ENCODE results near the gene MTHFR. TPM values are rescaled to one million over a fixed set of nuclear protein-coding genes. Genes with fewer than 3 reads are reported as not detected.

The MTHFR gene
- total RNA-seq, 1 donor from 2014 or later, result 23.2 TPM

GRCh38 chr1:11799896-11800295, 5.9 kb downstream of the MTHFR start:
- intact Hi-C loops (cut with micrococcal nuclease), result loop anchor here (5.0 kb wide), 2 partner anchors 148 to 738 kb away; partner anchors contain the start of genes FBXO2, FBXO44 and SRM

DNA sequence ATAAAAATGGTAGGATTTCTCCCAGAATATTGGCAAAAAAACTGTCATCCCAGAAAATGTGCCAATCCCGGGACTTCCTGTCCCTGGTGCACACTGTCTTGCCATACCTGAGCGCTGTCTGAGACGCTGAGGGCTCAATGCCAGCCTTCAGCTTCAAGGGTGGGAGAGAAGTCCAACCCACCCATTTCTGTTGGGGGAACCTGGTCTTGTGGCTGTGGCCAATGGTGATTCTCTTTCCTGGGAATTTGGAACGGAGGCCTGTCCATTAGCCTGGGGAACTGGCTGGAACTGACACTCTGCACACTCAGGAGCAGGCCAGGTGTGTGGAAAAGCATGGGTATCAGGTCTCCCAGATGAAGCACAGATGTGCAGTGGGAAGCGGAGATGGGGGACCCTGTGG, 6.7 kb downstream of the MTHFR start:
- intact Hi-C loops (cut with micrococcal nuclease), result no loop called here

GRCh38 chr1:11797525-11798216, 8.1 kb downstream of the MTHFR start:
- intact Hi-C loops (cut with micrococcal nuclease), result no loop called here

DNA sequence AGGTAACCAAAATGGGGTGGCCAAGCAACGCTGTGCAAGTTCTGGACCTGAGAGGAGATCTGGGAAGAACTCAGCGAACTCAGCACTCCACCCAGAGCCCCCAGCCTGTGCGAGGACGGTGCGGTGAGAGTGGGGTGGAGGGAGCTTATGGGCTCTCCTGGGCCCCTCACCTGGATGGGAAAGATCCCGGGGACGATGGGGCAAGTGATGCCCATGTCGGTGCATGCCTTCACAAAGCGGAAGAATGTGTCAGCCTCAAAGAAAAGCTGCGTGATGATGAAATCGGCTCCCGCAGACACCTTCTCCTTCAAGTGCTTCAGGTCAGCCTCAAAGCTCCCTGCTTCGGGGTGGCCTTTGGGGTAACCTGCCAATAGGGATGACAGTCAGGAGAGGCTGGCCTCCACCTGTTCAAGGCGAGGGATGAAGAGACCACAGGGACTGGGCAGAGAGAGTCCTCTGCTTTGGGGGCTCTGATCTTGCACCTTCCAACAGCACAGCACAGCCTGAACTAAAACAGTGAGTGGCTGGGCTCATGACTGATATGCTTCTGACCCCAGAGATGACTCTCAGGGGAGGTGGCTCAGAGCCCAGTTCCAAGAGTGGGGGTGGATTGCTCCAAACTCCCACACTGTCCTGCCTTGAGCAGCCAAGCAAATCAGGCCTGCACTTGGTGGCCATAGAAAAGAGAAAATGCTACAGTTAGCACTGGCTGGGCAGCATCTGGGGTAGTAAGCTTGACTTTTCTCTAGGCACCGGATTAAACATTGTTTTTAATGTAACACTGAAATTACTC, 9.5 kb downstream of the MTHFR start:
- intact Hi-C loops (cut with micrococcal nuclease), result no loop called here

DNA sequence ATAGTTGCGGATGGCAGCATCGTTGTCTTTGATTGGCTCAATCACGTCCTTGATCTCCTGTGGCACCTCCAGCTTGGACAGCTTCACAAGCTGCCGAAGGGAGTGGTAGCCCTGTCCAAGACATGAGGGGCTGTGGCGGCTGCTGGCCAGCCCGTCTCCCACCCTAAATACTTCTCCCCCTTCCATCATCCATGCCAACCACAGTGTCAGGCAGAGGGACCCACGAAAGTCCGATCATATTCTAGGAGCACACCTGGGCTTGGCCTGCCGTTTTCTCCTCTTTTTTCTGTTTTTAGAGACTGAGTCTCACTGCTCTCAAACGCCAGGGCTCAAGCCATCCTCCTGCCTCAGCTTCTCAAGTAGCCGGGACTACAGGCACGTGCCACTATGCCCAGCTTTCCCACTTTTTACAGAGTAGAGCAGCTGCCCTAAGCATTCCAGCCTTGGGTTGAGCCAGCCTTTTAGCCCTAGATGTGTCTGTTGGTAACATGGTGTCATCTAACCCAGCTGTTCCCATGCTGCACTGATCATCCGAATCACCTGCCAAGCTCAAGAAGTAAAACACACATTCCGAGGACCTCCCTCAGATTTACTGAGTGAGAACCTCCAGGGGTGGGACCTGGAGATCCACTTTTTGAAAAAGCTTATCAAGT, 10.4 kb downstream of the MTHFR start:
- intact Hi-C loops (cut with micrococcal nuclease), result no loop called here

DNA sequence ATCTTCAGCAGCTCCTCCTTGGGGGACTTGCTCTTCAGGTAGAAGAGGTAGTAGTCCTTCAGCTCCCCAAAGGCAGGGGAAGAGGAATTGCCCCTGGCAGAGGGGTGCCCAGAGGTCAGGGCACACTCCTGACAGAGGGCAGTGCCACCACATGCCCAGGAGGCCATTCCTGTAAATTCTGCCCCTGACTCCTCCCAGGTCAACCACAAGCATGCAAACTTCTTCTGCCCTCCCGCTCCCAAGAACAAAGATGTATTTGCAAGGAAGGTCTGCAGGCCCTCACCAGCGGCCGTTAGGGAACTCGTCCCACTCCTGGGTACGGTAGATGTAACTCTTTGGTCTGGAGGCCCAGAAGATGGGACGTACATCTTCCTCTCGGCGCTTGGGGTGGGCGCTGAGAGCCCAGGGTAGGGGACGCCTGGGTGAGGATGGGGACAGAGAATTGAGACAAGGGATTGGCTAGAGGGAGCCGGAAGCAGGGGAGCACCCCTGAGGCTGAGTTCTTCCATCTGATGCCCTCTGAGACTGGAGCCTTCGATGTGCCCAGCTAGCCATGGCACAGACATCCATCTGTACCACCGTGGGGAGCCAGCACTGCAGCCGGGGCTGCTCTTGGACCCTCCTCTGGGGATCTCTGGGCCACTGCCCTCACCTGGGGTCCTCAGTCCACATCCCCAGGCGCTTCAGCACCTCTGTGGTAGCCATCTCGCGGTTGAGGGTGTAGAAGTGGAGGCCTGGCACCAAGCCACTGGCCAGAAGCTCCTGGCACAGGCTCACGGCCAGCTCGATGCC, 11.1 kb downstream of the MTHFR start:
- intact Hi-C loops (cut with micrococcal nuclease), result no loop called here

DNA sequence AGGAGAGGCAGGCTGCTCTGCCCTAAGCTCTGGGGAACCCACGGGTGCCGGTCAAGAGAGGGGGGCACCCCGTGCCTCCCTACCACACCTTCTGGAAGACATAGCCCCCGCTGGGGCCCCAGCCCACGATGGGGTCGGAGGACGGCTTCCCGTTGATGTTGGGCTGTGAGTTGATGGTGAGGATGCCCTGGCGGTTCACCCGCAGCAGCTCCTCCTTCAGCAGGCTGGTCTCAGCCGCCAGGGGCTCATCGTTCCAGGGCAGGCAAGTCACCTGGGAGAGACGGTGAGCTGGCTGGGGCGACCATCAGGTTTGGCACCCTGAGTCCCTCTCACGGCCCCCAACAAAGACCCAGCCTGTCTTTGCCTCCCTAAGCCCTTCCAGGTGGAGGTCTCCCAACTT, 11.9 kb downstream of the MTHFR start:
- intact Hi-C loops (cut with micrococcal nuclease), result no loop called here

DNA sequence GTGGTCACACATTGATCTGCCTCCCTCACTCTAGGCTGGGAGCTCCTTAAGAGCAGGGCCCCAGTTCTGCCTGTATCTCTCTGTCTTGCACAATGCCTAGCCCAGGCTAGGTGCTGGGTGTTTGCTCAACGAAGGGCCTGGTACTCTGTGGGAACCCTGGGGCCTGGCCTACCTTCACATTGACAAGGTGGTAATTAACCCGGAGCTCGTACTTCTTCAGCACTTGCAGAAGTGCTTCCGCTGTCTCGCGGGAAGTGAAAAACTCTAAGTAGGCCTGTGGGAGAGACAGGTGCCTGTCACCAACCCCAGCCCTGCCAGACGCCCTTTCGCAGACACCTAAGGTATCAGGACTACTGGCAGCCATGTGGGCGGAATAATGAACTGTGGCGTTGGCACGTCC, 13.7 kb downstream of the MTHFR start:
- intact Hi-C loops (cut with micrococcal nuclease), result no loop called here

- intact Hi-C loops (cut with micrococcal nuclease), result no loop called here
Observed at GRCh38 chr1:11790880-11791715, 14.7 kb downstream of the MTHFR start.

GRCh38 chr1:11790101-11790879, 15.5 kb downstream of the MTHFR start:
- intact Hi-C loops (cut with micrococcal nuclease), result no loop called here

GRCh38 chr1:11789126-11790067, 16.4 kb downstream of the MTHFR start:
- intact Hi-C loops (cut with micrococcal nuclease), result no loop called here

DNA sequence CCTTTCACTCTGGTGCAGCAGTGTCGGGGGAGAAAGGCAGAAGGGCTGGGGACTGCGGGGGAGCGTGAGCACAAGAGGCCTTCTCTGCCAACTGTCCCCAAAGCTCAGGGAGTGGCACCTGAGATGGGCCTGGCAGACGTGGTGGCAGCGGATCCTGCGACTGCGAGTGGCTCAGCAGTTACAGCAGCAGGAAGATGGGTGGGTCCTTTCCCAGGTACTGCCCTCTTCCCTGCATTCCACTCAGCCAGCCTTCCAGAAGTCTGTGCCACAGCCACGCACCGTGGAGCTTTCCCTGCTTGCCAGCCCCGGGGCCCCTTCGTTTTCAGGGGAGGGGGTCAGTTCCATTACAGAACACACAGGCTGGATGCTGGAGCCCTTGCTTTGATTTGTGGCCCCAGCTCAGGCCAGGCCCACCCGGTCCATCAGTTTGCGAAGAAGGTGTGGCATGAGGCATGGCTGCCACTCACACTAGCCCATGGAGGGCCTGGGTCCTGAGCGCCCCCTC, 17.2 kb downstream of the MTHFR start:
- intact Hi-C loops (cut with micrococcal nuclease), result no loop called here

- intact Hi-C loops (cut with micrococcal nuclease), result no loop called here
Observed at GRCh38 chr1:11787804-11788436, 17.8 kb downstream of the MTHFR start.

- intact Hi-C loops (cut with micrococcal nuclease), result no loop called here
Observed at GRCh38 chr1:11787251-11787803, 18.4 kb downstream of the MTHFR start.

DNA sequence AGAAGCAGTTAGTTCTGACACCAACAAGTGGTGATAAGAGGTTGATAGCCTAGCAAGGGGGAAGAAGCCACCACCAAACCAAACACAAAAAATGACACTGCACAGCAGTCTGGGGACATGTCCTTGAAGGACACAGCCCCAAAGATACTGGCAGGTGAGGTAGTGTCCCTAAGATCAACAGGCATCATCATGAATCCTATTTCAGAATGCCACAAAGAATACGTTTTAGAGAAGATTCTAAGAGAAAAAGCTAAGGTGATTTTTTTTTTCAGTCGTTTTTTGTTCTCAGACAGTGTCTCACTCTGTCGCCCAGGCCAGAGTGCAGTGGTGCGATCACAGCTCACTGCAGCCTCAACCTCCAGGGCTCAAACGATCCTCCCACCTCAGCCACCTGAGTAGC, 19.6 kb downstream of the MTHFR start:
- intact Hi-C loops (cut with micrococcal nuclease), result no loop called here

DNA sequence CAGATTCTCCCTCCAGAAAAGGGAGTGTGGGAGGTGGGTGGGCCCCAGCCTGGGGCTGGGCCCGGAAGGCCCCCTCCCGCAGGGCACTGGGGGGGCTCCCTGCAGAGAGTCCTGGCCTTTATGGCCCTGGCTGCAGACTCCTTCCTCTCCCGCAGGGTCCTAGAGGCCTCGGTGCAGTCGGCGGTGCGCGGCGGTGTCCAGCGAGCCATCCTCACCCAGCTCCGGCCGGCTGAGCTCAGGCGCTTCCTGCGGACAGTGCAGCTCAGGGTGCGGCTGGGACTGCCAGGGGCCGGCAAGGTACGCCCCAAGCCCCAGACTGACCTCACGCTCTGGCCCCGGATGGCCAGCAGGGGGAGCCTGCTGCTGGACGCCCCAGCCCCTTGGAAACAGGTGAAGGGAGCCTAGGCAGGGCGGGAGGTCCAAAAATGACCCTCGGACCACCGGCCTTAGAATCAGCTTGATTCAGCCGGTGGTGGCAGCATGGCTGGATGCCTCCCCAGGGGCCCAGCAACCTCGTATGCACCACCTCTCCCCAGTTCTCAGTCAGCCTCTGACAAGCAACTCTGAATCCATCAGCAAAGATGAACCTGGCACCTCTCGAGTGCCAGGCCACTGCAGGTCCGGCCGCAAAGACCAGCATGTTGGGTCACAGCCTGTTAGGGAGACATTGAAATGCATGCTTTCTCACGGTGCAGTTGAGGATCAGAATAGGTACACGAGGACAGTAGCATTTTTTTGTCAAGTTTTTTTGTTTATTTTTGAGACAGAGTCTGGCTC, 20.6 kb downstream of the MTHFR start:
- intact Hi-C loops (cut with micrococcal nuclease), result no loop called here

Measured in T-helper 2 cell treated with Interferon-gamma antibody and Interleukin-4, amounts not matched to agents 100 ng/mL and 5 ng/mL, for 36 hours (primary cell).